Keratinocyte (primary cell): Measurements from ENCODE around the gene ZEB2. TPM values are rescaled to one million over a fixed set of nuclear protein-coding genes. Genes with fewer than 3 reads are reported as not detected.

Source experiments
- DNase-seq: peaks from one replicate; pipeline ENCODE4 v3.0.0-alpha.2; 2011; ENCODE audit warnings: low read depth, missing footprints, low spot score
- FAIRE-seq: peaks from 2 replicates; lab custom pipeline; 2011; peaks lifted over from hg19 to GRCh38; lab: Jason Lieb, UNC
- H2AFZ ChIP-seq: 2 replicates; pipeline ENCODE4 v1.6.0; 2012; ENCODE audit warnings: low read length, control low read depth, inconsistent platforms; ENCODE audit not compliant: control insufficient read depth
- H3K27ac ChIP-seq: 2 replicates; pipeline ENCODE4 v1.5.1; 2011; ENCODE audit warnings: low read length; ENCODE audit not compliant: control insufficient read depth, insufficient read depth
- H3K27me3 ChIP-seq: 3 replicates; pipeline ENCODE4 v1.6.0; 2011; ENCODE audit warnings: low read length; ENCODE audit not compliant: control insufficient read depth, insufficient read depth; ENCODE audit errors: extremely low read depth
- H3K36me3 ChIP-seq, 2 experiments: 2 replicates in 1 of 2; 3 replicates in 1 of 2; pipeline ENCODE4 v1.5.1; 2011; ENCODE audit warnings: low read length in 2 of 2, mild to moderate bottlenecking in 1 of 2; ENCODE audit not compliant: control insufficient read depth in 2 of 2, insufficient read depth in 2 of 2; ENCODE audit errors: extremely low read depth in 1 of 2
- H3K4me1 ChIP-seq: 3 replicates; pipeline ENCODE4 v1.5.1; 2011; ENCODE audit warnings: low read length; ENCODE audit not compliant: control insufficient read depth, insufficient read depth; ENCODE audit errors: extremely low read depth
- H3K4me2 ChIP-seq: 3 replicates; pipeline ENCODE4 v1.6.0; 2011; ENCODE audit warnings: low read depth, low read length; ENCODE audit not compliant: control insufficient read depth, insufficient read depth; ENCODE audit errors: extremely low read depth
- H3K4me3 ChIP-seq, 3 experiments: fragments of 200-600 bp in 1 of 3; sonication (generic) in 1 of 3; 2 replicates in 2 of 3; 3 replicates in 1 of 3; pipeline ENCODE4 v1.5.1; 2011 to 2016; ENCODE audit warnings: low read length in 3 of 3, mild to moderate bottlenecking in 3 of 3, control low read depth in 2 of 3, inconsistent platforms in 1 of 3, low read depth in 1 of 3, mixed read lengths in 1 of 3, mixed run types in 1 of 3, moderate library complexity in 1 of 3; ENCODE audit not compliant: control insufficient read depth in 2 of 3, insufficient read depth in 2 of 3; ENCODE audit errors: extremely low read depth in 1 of 3
- H3K79me2 ChIP-seq: 2 replicates; pipeline ENCODE4 v1.6.0; 2012; ENCODE audit warnings: low read length; ENCODE audit not compliant: control insufficient read depth, insufficient read depth
- H3K9ac ChIP-seq: 3 replicates; pipeline ENCODE4 v1.6.0; 2011; ENCODE audit warnings: low read length; ENCODE audit not compliant: control insufficient read depth, insufficient read depth; ENCODE audit errors: extremely low read depth
- H3K9me1 ChIP-seq: 3 replicates; pipeline ENCODE4 v1.6.0; 2011; ENCODE audit warnings: low read length; ENCODE audit not compliant: control insufficient read depth, insufficient read depth; ENCODE audit errors: extremely low read depth
- H3K9me3 ChIP-seq: 2 replicates; pipeline ENCODE4 v1.5.1; 2012; ENCODE audit warnings: low read depth, low read length; ENCODE audit not compliant: control insufficient read depth
- H4K20me1 ChIP-seq: 3 replicates; pipeline ENCODE4 v1.6.0; 2011; ENCODE audit warnings: low read length; ENCODE audit not compliant: control insufficient read depth, insufficient read depth; ENCODE audit errors: extremely low read depth
- CTCF ChIP-seq, 3 experiments: IDR thresholded peaks in 1 of 3; conservative IDR thresholded peaks in 1 of 3; optimal IDR thresholded peaks in 1 of 3; 2 replicates in 2 of 3; 3 replicates in 1 of 3; pipeline versions ENCODE3 to v1.5.1; 2011; ENCODE audit warnings: low read length in 3 of 3, mild to moderate bottlenecking in 3 of 3, moderate library complexity in 2 of 3, control low read depth in 1 of 3, inconsistent platforms in 1 of 3; ENCODE audit not compliant: insufficient read depth in 2 of 3; ENCODE audit errors: extremely low read depth in 1 of 3
- EZH2 ChIP-seq: IDR thresholded peaks from one replicate; pipeline ENCODE4 v1.6.1; 2012; ENCODE audit warnings: inconsistent platforms, mild to moderate bottlenecking, low read length, moderate library complexity
- dilution Hi-C: fragments of 300-500 bp; cut with MboI; formaldehyde crosslinking; loops from one replicate; pipeline ENCODE4 v1.7.0; 2020; ENCODE audit warnings: low sequenced_read_pairs; ENCODE audit not compliant: extremely low pct_ligation_motif_present
- polyA plus RNA-seq, 5 experiments: library from polyadenylated mRNA; depleted of rRNA in 3 of 5; stranded (reverse) in 3 of 5; stranded (forward) in 1 of 5; unstranded in 1 of 5; fragments of >200 nt; gene quantifications; 1 replicate in 1 of 5; 2 replicates in 3 of 5; 3 replicates in 1 of 5; pipeline versions ENCODE4 v1.2.1 to v1.2.3, GENCODE V29; 2011 to 2012; ENCODE audit warnings: missing spikeins in 2 of 5, low read depth in 1 of 5, low replicate concordance in 1 of 5

ZEB2 gene
- polyA plus RNA-seq, 1 donor (not counting 4 experiments of a cell fraction or from before 2014, with no cell fraction given) = 0.12 TPM

- no peaks in the 10 kb centered on the region for H3K4me1 ChIP-seq
- no peaks in the 10 kb centered on the region for H3K9me3 ChIP-seq
- dilution Hi-C loops = no loop called here
- no peaks in the 10 kb centered on the region for H3K36me3 ChIP-seq
- H3K27ac ChIP-seq = no peak overlapping the region
- no peak overlapping the region for H3K9ac ChIP-seq
- no peaks in the 10 kb centered on the region for H3K79me2 ChIP-seq
- no peaks in the 10 kb centered on the region for H3K9me1 ChIP-seq
- no peak overlapping the region for H3K4me3 ChIP-seq
- TF ChIP-seq EZH2 (no peak), CTCF (optimal IDR thresholded peaks at IDR 0.05 in 1 of 3, IDR thresholded peaks at IDR 0.05 in 1 of 3, conservative IDR thresholded peaks at IDR 0.05 in 1 of 3; ENCODE audit: extremely low read depth in 1 of 3, insufficient read depth in 2 of 3, low read length in 3 of 3) (no peak)
- FAIRE-seq = no peak
- H4K20me1 ChIP-seq = no peaks in the 10 kb centered on the region
- no peak overlapping the region for H2AFZ ChIP-seq
- no peak overlapping the region for H3K4me2 ChIP-seq
- no peaks in the 10 kb centered on the region for H3K27me3 ChIP-seq
- no peak for DNase-seq
These were observed 26.7 kb downstream of the ZEB2 start for GRCh38 chr2:144493027-144493809.

- Histone ChIP-seq H3K4me3 (no peak overlapping the region), H3K4me2 (no peak overlapping the region), H2AFZ (no peak overlapping the region), H3K4me1 (no peaks in the 10 kb centered on the region), H3K79me2 (no peaks in the 10 kb centered on the region), H4K20me1 (no peaks in the 10 kb centered on the region), H3K9ac (no peak overlapping the region), H3K9me1 (no peaks in the 10 kb centered on the region), H3K27me3 (no peaks in the 10 kb centered on the region), H3K27ac (no peak overlapping the region), H3K36me3 (no peaks in the 10 kb centered on the region), H3K9me3 (no peaks in the 10 kb centered on the region)
- no peak for DNase-seq
- TF ChIP-seq CTCF (optimal IDR thresholded peaks at IDR 0.05 in 1 of 3, IDR thresholded peaks at IDR 0.05 in 1 of 3, conservative IDR thresholded peaks at IDR 0.05 in 1 of 3; ENCODE audit: extremely low read depth in 1 of 3, insufficient read depth in 2 of 3, low read length in 3 of 3) (no peak), EZH2 (no peak)
- dilution Hi-C loops = no loop called here
- no peak for FAIRE-seq
These were observed 29.1 kb downstream of the ZEB2 start for GRCh38 chr2:144490857-144491256.
